Neural crest cell (in vitro differentiated cells): ENCODE measurements around the gene COG7. TPM values are rescaled to one million over a fixed set of nuclear protein-coding genes. Genes with fewer than 3 reads are reported as not detected.

Experiments used
- DNase-seq: peaks from one replicate; pipeline ENCODE4 v3.0.0; 2021; ENCODE audit warnings: low read depth, mixed read lengths, low spot score
- H3K27ac Mint-ChIP-seq: one replicate; pipeline ENCODE4 v1.8.0; 2021; ENCODE audit warnings: mild to moderate bottlenecking, mixed read lengths; ENCODE audit not compliant: unreplicated experiment
- H3K27me3 Mint-ChIP-seq: 2 replicates; pipeline ENCODE4 v1.8.0; 2021; ENCODE audit warnings: low read depth, mild to moderate bottlenecking, mixed read lengths
- H3K36me3 Mint-ChIP-seq: 2 replicates; pipeline ENCODE4 v1.8.0; 2021; ENCODE audit warnings: low read depth, mild to moderate bottlenecking, mixed read lengths
- H3K4me1 Mint-ChIP-seq: 2 replicates; pipeline ENCODE4 v1.8.0; 2021; ENCODE audit warnings: mixed read lengths
- H3K4me3 Mint-ChIP-seq: one replicate; pipeline ENCODE4 v1.8.0; 2021; ENCODE audit warnings: mild to moderate bottlenecking, mixed read lengths
- H3K9me3 Mint-ChIP-seq: 2 replicates; pipeline ENCODE4 v1.8.0; 2021; ENCODE audit warnings: mixed read lengths
- total RNA-seq: library from RNA; stranded (reverse); gene quantifications from 2 replicates; pipeline ENCODE4 v1.2.1, GENCODE V29; 2021
- TF ChIP-seq, protein P1 (sequence below): fragments of 200-600 bp; sonication (generic); conservative IDR thresholded peaks from 2 replicates; pipeline ENCODE4 v1.5.0; 2021; ENCODE audit warnings: antibody characterized with exemption, mild to moderate bottlenecking

COG7 gene
- total RNA-seq, 1 donor from 2014 or later: 18.9 TPM

DNA sequence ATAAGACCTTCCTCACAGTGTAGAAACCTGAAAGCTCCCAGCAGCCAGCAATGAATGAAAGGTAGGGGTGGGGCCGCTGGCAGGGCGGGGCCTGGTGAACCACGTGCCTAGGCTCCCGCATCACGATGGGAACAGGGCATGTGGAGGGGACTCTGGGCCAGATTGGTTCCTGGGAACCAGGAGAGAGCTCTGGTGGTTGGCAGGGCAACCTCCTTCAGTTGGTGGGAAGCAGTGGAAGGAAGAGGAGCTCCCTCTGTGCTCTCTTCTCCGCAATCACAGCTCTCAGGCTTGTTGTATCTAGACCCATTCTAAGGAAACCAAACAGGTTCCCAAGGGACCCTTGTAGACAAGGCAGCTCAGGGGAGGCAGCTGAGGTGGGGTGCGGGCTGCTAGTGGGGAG, 46.8 kb upstream of the COG7 start:
- H3K36me3 Mint-ChIP-seq: no peaks in the 10 kb centered on the region
- no peaks in the 10 kb centered on the region for H3K9me3 Mint-ChIP-seq
- H3K4me1 Mint-ChIP-seq: peaks cover 11% of the 10 kb centered on the region
- no peak overlapping the region for H3K4me3 Mint-ChIP-seq
- H3K27ac Mint-ChIP-seq: no peak overlapping the region
- no peaks in the 10 kb centered on the region for H3K27me3 Mint-ChIP-seq
- no peak for DNase-seq
- TF ChIP-seq, protein P1, sequence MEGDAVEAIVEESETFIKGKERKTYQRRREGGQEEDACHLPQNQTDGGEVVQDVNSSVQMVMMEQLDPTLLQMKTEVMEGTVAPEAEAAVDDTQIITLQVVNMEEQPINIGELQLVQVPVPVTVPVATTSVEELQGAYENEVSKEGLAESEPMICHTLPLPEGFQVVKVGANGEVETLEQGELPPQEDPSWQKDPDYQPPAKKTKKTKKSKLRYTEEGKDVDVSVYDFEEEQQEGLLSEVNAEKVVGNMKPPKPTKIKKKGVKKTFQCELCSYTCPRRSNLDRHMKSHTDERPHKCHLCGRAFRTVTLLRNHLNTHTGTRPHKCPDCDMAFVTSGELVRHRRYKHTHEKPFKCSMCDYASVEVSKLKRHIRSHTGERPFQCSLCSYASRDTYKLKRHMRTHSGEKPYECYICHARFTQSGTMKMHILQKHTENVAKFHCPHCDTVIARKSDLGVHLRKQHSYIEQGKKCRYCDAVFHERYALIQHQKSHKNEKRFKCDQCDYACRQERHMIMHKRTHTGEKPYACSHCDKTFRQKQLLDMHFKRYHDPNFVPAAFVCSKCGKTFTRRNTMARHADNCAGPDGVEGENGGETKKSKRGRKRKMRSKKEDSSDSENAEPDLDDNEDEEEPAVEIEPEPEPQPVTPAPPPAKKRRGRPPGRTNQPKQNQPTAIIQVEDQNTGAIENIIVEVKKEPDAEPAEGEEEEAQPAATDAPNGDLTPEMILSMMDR: no peak

GRCh38 chr16:23498863-23499262, 45.9 kb upstream of the COG7 start:
- Mint-ChIP-seq H3K27ac (no peak overlapping the region), H3K4me1 (peaks cover 3% of the 10 kb centered on the region), H3K36me3 (no peaks in the 10 kb centered on the region), H3K4me3 (no peak overlapping the region), H3K9me3 (no peaks in the 10 kb centered on the region), H3K27me3 (no peaks in the 10 kb centered on the region)
- TF ChIP-seq, protein P1: no peak
- no peak for DNase-seq

GRCh38 chr16:23497543-23497868, 44.5 kb upstream of the COG7 start:
- H3K36me3 Mint-ChIP-seq: no peaks in the 10 kb centered on the region
- peak overlapping the region; percentile 20 for H3K27ac Mint-ChIP-seq
- TF ChIP-seq, protein P1: no peak
- DNase-seq: no peak
- no peaks in the 10 kb centered on the region for H3K9me3 Mint-ChIP-seq
- no peaks in the 10 kb centered on the region for H3K4me1 Mint-ChIP-seq
- H3K4me3 Mint-ChIP-seq: no peak overlapping the region
- no peaks in the 10 kb centered on the region for H3K27me3 Mint-ChIP-seq

GRCh38 chr16:23496821-23497542, 44.0 kb upstream of the COG7 start:
- Mint-ChIP-seq H3K4me3 (no peak overlapping the region), H3K36me3 (no peaks in the 10 kb centered on the region), H3K4me1 (no peaks in the 10 kb centered on the region)

GRCh38 chr16:23495671-23496070, 42.7 kb upstream of the COG7 start:
- DNase-seq: no peak
- TF ChIP-seq, protein P1: no peak
- Mint-ChIP-seq H3K9me3 (no peaks in the 10 kb centered on the region), H3K27me3 (no peaks in the 10 kb centered on the region), H3K27ac (no peak overlapping the region), H3K4me1 (no peaks in the 10 kb centered on the region), H3K36me3 (no peaks in the 10 kb centered on the region), H3K4me3 (no peak overlapping the region)

More at GRCh38 chr16:23496821-23497542, 44.0 kb upstream of the COG7 start:
- TF ChIP-seq, protein P1: no peak
- Mint-ChIP-seq H3K27me3 (no peaks in the 10 kb centered on the region), H3K27ac (no peak overlapping the region), H3K9me3 (no peaks in the 10 kb centered on the region)
- no peak for DNase-seq
